ENCODE data around the gene ADAM15. TPM values are rescaled to one million over a fixed set of nuclear protein-coding genes. Genes with fewer than 3 reads are reported as not detected.

ADAM15 gene
- total and polyA plus RNA-seq, 4 donors: 49.5 to 233 (median 160) TPM

DNA sequence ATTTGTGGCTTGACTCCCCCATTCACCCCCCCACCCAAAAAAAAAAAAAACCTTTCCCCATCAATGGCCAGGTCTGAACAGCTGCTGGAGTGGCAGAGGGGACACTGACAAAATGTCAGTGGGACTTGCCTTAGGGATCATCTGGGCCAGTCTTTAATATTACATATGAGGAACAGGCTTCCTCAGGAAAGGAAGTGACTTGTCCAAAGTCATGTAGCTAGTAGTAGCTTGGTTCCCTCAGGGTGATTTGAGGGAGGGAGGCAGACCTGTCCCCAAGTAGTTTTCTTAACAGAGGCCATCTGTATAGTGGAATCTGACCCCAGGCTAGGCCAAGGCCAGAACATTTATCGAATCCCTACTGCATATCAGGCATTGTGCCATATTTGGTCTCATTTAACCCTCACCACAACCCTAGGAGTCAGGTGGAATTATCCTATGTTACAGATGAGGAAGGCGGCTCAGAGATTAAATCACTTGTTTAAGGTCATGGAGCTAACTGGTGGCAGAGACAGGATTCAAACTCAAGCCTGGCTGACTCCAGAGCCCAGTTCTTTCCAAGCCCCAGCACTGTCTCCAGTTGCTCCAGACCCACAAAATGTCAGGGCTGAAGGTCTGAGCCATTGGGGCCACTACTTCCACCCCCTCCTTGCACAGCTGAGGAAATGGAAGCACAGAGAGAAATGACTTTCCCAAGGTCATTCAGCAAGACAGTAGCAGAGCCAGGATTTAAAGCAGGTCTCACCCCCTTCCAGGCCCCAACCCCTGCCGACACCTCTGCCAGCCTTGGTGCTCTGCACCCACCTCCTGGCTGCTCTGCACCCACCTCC, 38.1 kb upstream of the ADAM15 start:
- TF ChIP-seq, protein P1, sequence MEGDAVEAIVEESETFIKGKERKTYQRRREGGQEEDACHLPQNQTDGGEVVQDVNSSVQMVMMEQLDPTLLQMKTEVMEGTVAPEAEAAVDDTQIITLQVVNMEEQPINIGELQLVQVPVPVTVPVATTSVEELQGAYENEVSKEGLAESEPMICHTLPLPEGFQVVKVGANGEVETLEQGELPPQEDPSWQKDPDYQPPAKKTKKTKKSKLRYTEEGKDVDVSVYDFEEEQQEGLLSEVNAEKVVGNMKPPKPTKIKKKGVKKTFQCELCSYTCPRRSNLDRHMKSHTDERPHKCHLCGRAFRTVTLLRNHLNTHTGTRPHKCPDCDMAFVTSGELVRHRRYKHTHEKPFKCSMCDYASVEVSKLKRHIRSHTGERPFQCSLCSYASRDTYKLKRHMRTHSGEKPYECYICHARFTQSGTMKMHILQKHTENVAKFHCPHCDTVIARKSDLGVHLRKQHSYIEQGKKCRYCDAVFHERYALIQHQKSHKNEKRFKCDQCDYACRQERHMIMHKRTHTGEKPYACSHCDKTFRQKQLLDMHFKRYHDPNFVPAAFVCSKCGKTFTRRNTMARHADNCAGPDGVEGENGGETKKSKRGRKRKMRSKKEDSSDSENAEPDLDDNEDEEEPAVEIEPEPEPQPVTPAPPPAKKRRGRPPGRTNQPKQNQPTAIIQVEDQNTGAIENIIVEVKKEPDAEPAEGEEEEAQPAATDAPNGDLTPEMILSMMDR (IDR thresholded peaks at IDR 0.05; ENCODE audit: control extremely low read depth, extremely low read depth): no peak
- H3K9ac ChIP-seq (ENCODE audit: insufficient read depth in 1 of 2, low read length in 2 of 2): peak overlapping the region in 1 of 2 donors; percentile 42
- no peak overlapping the region for H3K4me3 ChIP-seq
- DNase-seq (no peak), ATAC-seq (ENCODE audit: insufficient read depth, low FRiP score) (no peak)
- H3K4me1 ChIP-seq (ENCODE audit: control insufficient read depth in 5 of 5, insufficient read depth in 5 of 5, low read length in 5 of 5): peaks cover 0 to 33% (median 21%) of the 10 kb centered on the region in 5 donors
- peak overlapping the region in 1 of 2 donors; percentile 65 for H3K27ac ChIP-seq (ENCODE audit: low read depth in 1 of 2, low read length in 1 of 2)
- H3K9me3 ChIP-seq (ENCODE audit: control insufficient read depth in 4 of 4, insufficient read depth in 3 of 4, low read length in 3 of 4): no peaks in the 10 kb centered on the region
- peaks cover 0 to 28% (median 0%) of the 10 kb centered on the region in 4 donors for H3K36me3 ChIP-seq (ENCODE audit: control insufficient read depth in 4 of 4, insufficient read depth in 4 of 4, low read length in 4 of 4)
- no peaks in the 10 kb centered on the region for H3K27me3 ChIP-seq (ENCODE audit: control insufficient read depth in 3 of 3, insufficient read depth in 3 of 3, low read length in 2 of 3)
- WGBS, 2 donors: 74 to 80% methylated on average over 3 of the region's 3 CpGs

DNA sequence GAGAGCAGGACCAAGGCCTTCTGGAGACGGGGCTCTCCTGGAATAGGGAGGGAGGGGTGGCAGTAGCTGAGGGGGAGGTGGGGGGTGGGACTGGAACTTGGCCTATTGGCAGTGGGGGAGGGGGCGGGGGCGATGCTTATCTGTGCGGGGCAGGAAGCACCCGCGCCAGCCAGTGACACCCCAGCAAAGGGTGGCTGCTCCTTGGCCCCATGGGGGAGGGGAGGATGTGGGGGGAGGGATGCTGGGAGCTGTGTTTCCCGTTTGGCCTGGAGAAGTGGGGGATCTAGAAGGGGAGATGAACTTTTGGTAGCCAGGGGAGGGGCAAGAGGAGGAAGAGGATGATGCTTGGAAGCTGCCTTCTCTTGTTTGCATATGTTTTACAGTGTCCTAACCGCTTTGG, 37.5 kb upstream of the ADAM15 start:
- peaks cover 0 to 28% (median 0%) of the 10 kb centered on the region in 4 donors for H3K36me3 ChIP-seq (ENCODE audit: control insufficient read depth in 4 of 4, insufficient read depth in 4 of 4, low read length in 4 of 4)
- H3K9ac ChIP-seq (ENCODE audit: insufficient read depth in 1 of 2, low read length in 2 of 2): no peak overlapping the region
- H3K27ac ChIP-seq (ENCODE audit: low read depth in 1 of 2, low read length in 1 of 2): peak overlapping the region in 1 of 2 donors; percentile 32
- no peaks in the 10 kb centered on the region for H3K27me3 ChIP-seq (ENCODE audit: control insufficient read depth in 3 of 3, insufficient read depth in 3 of 3, low read length in 2 of 3)
- H3K9me3 ChIP-seq (ENCODE audit: control insufficient read depth in 4 of 4, insufficient read depth in 3 of 4, low read length in 3 of 4): no peaks in the 10 kb centered on the region
- no peak overlapping the region for H3K4me3 ChIP-seq
- 24 to 38% methylated on average over 8 of the region's 8 CpGs for WGBS, 2 donors
- DNase-seq: no peak
- no peak for ATAC-seq (ENCODE audit: insufficient read depth, low FRiP score)
- TF ChIP-seq, protein P1 (IDR thresholded peaks at IDR 0.05; ENCODE audit: control extremely low read depth, extremely low read depth): no peak
- peaks cover 0 to 30% (median 17%) of the 10 kb centered on the region in 5 donors for H3K4me1 ChIP-seq (ENCODE audit: control insufficient read depth in 5 of 5, insufficient read depth in 5 of 5, low read length in 5 of 5)

DNA sequence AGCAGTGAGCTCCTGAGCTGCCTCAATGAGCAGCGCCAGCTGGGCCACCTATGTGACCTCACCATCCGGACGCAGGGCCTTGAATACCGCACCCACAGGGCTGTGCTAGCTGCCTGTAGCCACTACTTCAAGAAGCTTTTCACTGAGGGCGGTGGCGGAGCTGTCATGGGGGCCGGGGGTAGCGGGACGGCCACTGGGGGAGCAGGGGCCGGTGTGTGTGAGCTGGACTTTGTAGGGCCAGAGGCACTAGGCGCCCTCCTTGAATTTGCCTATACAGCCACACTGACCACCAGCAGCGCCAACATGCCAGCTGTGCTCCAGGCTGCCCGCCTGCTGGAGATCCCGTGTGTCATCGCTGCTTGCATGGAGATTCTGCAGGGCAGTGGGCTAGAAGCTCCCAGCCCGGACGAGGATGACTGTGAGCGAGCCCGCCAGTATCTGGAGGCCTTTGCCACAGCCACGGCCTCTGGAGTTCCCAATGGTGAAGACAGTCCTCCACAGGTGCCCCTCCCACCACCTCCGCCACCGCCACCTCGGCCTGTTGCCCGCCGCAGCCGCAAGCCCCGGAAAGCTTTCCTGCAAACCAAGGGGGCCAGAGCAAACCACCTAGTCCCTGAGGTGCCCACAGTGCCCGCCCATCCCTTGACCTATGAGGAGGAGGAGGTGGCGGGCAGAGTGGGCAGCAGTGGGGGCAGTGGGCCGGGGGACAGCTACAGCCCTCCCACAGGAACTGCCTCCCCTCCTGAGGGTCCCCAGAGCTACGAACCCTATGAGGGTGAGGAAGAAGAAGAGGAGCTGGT, 36.2 kb upstream of the ADAM15 start:
- DNase-seq (no peak), ATAC-seq (ENCODE audit: insufficient read depth, low FRiP score) (no peak)
- Histone ChIP-seq H3K36me3 (ENCODE audit: control insufficient read depth in 4 of 4, insufficient read depth in 4 of 4, low read length in 4 of 4) (peaks cover 0 to 30% (median 0%) of the 10 kb centered on the region in 4 donors), H3K4me3 (no peak overlapping the region), H3K27ac (ENCODE audit: low read depth in 1 of 2, low read length in 1 of 2) (peak overlapping the region in 1 of 2 donors; percentile 1), H3K4me1 (ENCODE audit: control insufficient read depth in 5 of 5, insufficient read depth in 5 of 5, low read length in 5 of 5) (peaks cover 0 to 29% (median 11%) of the 10 kb centered on the region in 5 donors), H3K27me3 (ENCODE audit: control insufficient read depth in 3 of 3, insufficient read depth in 3 of 3, low read length in 2 of 3) (no peaks in the 10 kb centered on the region), H3K9ac (ENCODE audit: insufficient read depth in 1 of 2, low read length in 2 of 2) (no peak overlapping the region), H3K9me3 (ENCODE audit: control insufficient read depth in 4 of 4, insufficient read depth in 3 of 4, low read length in 3 of 4) (no peaks in the 10 kb centered on the region)
- WGBS, 2 donors: 93 to 96% methylated on average over 31 of the region's 31 CpGs
- TF ChIP-seq, protein P1 (IDR thresholded peaks at IDR 0.05; ENCODE audit: control extremely low read depth, extremely low read depth): no peak

Data from lung (tissue), 12 donors.